GM23338 (cell line): ENCODE measurements around the gene B4GALNT4.
"Not testable (repeated sequence)": the region's sequence is repeated elsewhere in the genome, so short reads cannot be mapped to it uniquely, and the experiment has no call there.

Source experiments
- CREB1 ChIP-seq: fragments of 250-450 bp; sonication (Bioruptor Pico); IDR thresholded peaks from 2 replicates; pipeline ENCODE4 v1.5.0; 2020; ENCODE audit warnings: low read depth, mild to moderate bottlenecking, moderate library complexity
- ETS1 ChIP-seq: IDR thresholded peaks from 2 replicates; pipeline ENCODE4 v1.6.1; 2016; ENCODE audit warnings: antibody characterized with exemption
- EZH2 ChIP-seq: fragments of 200-600 bp; sonication (generic); IDR thresholded peaks from one replicate; pipeline ENCODE4 v1.8.0; 2017; ENCODE audit warnings: antibody characterized with exemption, mild to moderate bottlenecking, low read depth; ENCODE audit not compliant: unreplicated experiment
- EZH2phosphoT487 ChIP-seq: fragments of 200-600 bp; sonication (generic); IDR thresholded peaks from one replicate; pipeline ENCODE4 v1.8.1; 2018; ENCODE audit warnings: antibody characterized with exemption; ENCODE audit not compliant: unreplicated experiment
- JUNB ChIP-seq: IDR thresholded peaks from one replicate; pipeline ENCODE4 v1.6.1; 2016; ENCODE audit warnings: antibody characterized with exemption; ENCODE audit not compliant: unreplicated experiment
- POLR2AphosphoS5 ChIP-seq: IDR thresholded peaks from 2 replicates; pipeline ENCODE4 v1.6.1; 2016; ENCODE audit warnings: antibody characterized with exemption, low read depth
- STAT1 ChIP-seq: IDR thresholded peaks from one replicate; pipeline ENCODE4 v1.6.1; 2016; ENCODE audit warnings: antibody characterized with exemption; ENCODE audit not compliant: unreplicated experiment
- ZNF114 ChIP-seq: fragments of 250-450 bp; sonication (Bioruptor Pico); IDR thresholded peaks from 2 replicates; pipeline ENCODE4 v1.5.0; 2020; ENCODE audit warnings: mild to moderate bottlenecking, moderate library complexity
- ZNF331 ChIP-seq: fragments of 250-450 bp; sonication (Bioruptor Pico); IDR thresholded peaks from 2 replicates; pipeline ENCODE4 v1.5.0; 2020; ENCODE audit warnings: low read depth, mild to moderate bottlenecking, moderate library complexity
- TF ChIP-seq, protein P1 (sequence below), 2 experiments: fragments of 200-600 bp in 1 of 2; sonication (generic) in 1 of 2; conservative IDR thresholded peaks; 2 replicates each; pipeline versions ENCODE4 v1.5.1 to v1.6.1; 2016 to 2017; ENCODE audit warnings: antibody characterized with exemption in 2 of 2, low read depth in 2 of 2, mild to moderate bottlenecking in 2 of 2, moderate library complexity in 1 of 2
- TF ChIP-seq, protein P2 (sequence below): IDR thresholded peaks from one replicate; pipeline ENCODE4 v1.6.1; 2018; ENCODE audit warnings: antibody characterized with exemption; ENCODE audit not compliant: unreplicated experiment

DNA sequence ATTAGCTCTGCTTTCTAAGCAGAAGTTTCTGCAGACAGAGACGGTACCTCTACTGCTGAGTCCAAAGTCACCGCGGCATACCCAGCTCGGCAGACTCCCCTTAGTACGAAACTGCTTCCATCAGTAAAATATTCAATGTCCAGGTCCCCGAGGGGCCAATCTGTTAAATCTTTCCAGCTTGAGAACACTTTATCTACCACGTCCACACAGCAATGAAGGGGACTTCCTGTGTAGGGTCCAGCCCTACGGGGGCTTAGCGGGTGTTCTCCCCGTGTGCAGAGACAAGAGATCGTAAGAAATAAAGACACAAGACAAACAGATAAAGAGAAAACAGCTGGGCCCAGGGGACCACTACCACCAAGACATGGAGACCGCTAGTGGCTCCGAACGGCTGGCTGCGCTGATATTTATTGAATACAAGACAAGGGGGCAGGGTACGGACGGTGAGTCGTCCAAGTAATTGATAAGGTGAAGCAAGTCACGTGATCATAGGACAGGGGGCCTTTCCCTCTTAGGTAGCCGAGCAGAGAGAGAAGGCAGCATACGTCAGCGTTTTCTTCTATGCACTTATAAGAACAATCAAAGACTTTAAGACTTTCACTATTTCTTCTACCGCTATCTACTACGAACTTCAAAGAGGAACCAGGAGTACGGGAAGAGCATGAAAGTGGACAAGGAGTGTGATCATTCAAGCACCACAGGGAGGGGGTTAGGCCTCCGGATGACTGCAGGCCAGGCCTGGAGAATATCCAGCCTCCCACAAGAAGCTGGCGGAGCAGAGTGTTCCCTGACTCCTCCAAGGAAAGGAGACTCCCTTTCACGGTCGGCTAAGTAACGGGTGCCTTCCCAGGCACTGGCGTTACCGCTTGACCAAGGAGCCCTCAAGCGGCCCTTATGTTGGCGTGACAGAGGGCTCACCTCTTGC, 44.4 kb upstream of the B4GALNT4 start:
- TF ChIP-seq, protein P1, sequence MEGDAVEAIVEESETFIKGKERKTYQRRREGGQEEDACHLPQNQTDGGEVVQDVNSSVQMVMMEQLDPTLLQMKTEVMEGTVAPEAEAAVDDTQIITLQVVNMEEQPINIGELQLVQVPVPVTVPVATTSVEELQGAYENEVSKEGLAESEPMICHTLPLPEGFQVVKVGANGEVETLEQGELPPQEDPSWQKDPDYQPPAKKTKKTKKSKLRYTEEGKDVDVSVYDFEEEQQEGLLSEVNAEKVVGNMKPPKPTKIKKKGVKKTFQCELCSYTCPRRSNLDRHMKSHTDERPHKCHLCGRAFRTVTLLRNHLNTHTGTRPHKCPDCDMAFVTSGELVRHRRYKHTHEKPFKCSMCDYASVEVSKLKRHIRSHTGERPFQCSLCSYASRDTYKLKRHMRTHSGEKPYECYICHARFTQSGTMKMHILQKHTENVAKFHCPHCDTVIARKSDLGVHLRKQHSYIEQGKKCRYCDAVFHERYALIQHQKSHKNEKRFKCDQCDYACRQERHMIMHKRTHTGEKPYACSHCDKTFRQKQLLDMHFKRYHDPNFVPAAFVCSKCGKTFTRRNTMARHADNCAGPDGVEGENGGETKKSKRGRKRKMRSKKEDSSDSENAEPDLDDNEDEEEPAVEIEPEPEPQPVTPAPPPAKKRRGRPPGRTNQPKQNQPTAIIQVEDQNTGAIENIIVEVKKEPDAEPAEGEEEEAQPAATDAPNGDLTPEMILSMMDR (conservative IDR thresholded peaks at IDR 0.05; ENCODE audit: low read depth in 2 of 2), result not testable (repeated sequence)
- TF ChIP-seq EZH2; ZNF331; POLR2AphosphoS5; STAT1; EZH2phosphoT487; CREB1; ETS1; ZNF114 (CRISPR knock-in tag); JUNB: not testable (repeated sequence)
- TF ChIP-seq, protein P2, sequence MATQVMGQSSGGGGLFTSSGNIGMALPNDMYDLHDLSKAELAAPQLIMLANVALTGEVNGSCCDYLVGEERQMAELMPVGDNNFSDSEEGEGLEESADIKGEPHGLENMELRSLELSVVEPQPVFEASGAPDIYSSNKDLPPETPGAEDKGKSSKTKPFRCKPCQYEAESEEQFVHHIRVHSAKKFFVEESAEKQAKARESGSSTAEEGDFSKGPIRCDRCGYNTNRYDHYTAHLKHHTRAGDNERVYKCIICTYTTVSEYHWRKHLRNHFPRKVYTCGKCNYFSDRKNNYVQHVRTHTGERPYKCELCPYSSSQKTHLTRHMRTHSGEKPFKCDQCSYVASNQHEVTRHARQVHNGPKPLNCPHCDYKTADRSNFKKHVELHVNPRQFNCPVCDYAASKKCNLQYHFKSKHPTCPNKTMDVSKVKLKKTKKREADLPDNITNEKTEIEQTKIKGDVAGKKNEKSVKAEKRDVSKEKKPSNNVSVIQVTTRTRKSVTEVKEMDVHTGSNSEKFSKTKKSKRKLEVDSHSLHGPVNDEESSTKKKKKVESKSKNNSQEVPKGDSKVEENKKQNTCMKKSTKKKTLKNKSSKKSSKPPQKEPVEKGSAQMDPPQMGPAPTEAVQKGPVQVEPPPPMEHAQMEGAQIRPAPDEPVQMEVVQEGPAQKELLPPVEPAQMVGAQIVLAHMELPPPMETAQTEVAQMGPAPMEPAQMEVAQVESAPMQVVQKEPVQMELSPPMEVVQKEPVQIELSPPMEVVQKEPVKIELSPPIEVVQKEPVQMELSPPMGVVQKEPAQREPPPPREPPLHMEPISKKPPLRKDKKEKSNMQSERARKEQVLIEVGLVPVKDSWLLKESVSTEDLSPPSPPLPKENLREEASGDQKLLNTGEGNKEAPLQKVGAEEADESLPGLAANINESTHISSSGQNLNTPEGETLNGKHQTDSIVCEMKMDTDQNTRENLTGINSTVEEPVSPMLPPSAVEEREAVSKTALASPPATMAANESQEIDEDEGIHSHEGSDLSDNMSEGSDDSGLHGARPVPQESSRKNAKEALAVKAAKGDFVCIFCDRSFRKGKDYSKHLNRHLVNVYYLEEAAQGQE, result not testable (repeated sequence)
